Spleen (tissue), 7 donors: ENCODE data around the gene UBL7.

Source experiments
- POLR2A ChIP-seq, 3 donors: fragments of 450-650 bp; IDR thresholded peaks; one replicate each; pipeline ENCODE4 v1.5.1; 2017; ENCODE audit warnings: antibody characterized with exemption in 3 of 3, mild to moderate bottlenecking in 1 of 3
- TF ChIP-seq, protein P1 (sequence below), 11 experiments: fragments of 200-600 bp in 7 of 11; fragments of 450-650 bp in 4 of 11; sonication (generic) in 4 of 11; IDR thresholded peaks in 8 of 11; conservative IDR thresholded peaks in 3 of 11; 1 replicate in 7 of 11; 2 replicates in 4 of 11; pipeline versions ENCODE4 v1.4.0 to v1.8.0; 2016 to 2021; ENCODE audit warnings: antibody characterized with exemption in 11 of 11, inconsistent platforms in 4 of 11, mild to moderate bottlenecking in 1 of 11
- donor health status: DM: no; HTN: no; CAD: no; lungs with moderate emphysema.
- donor health status: DM: no; HTN: no; CAD: no.
- donor health status: DM: no; HTN: no; CAD: no.

DNA sequence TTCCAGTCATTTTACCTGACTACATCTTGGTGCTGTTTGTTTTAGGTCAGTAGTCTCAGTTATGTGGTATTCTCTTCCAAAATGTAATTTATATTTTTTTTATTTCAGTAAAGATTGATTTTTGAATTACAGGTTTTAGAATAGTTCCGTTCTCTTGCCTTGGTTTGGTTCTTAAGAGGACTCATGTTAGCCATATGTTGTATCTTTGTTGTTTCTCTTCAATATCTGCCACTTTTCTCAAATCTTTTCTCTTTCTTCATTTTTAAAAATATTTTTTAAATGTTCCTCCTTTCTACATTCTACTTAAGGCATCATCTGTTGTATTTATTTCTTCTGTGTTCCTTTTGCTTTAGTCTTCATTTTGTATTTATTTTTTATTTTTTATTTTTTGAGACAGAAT, 5.6 kb upstream of the UBL7 start:
- TF ChIP-seq, protein P1, sequence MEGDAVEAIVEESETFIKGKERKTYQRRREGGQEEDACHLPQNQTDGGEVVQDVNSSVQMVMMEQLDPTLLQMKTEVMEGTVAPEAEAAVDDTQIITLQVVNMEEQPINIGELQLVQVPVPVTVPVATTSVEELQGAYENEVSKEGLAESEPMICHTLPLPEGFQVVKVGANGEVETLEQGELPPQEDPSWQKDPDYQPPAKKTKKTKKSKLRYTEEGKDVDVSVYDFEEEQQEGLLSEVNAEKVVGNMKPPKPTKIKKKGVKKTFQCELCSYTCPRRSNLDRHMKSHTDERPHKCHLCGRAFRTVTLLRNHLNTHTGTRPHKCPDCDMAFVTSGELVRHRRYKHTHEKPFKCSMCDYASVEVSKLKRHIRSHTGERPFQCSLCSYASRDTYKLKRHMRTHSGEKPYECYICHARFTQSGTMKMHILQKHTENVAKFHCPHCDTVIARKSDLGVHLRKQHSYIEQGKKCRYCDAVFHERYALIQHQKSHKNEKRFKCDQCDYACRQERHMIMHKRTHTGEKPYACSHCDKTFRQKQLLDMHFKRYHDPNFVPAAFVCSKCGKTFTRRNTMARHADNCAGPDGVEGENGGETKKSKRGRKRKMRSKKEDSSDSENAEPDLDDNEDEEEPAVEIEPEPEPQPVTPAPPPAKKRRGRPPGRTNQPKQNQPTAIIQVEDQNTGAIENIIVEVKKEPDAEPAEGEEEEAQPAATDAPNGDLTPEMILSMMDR (IDR thresholded peaks at IDR 0.05 in 8 of 11, conservative IDR thresholded peaks at IDR 0.05 in 3 of 11) = no peak
- no peak for TF ChIP-seq POLR2A (IDR thresholded peaks at IDR 0.05)
